ENCODE results near the gene EXOSC2.
"Not testable (repeated sequence)": the region's sequence is repeated elsewhere in the genome, so short reads cannot be mapped to it uniquely, and the experiment has no call there.

EXOSC2 gene

GRCh38 chr9:130667120-130667435 lies 26.5 kb upstream of the EXOSC2 start:
- in situ Hi-C loops (cut with MboI; ENCODE audit: low sequenced_read_pairs) = no loop called here

GRCh38 chr9:130668196-130668595 lies 25.4 kb upstream of the EXOSC2 start:
- in situ Hi-C loops (cut with MboI; ENCODE audit: low sequenced_read_pairs) = no loop called here

GRCh38 chr9:130668659-130669058 lies 24.9 kb upstream of the EXOSC2 start:
- in situ Hi-C loops (cut with MboI; ENCODE audit: low sequenced_read_pairs) = no loop called here

- in situ Hi-C loops (cut with MboI; ENCODE audit: low sequenced_read_pairs) = loop anchor here (10.0 kb wide), 1 partner anchor 205 kb away; no protein-coding TSS in a partner anchor
Measured at GRCh38 chr9:130669965-130670364, 23.6 kb upstream of the EXOSC2 start.

- in situ Hi-C loops (cut with MboI; ENCODE audit: low sequenced_read_pairs) = loop anchor here (10.0 kb wide), 1 partner anchor 206 kb away; no protein-coding TSS in a partner anchor
Measured at GRCh38 chr9:130670644-130671043, 22.9 kb upstream of the EXOSC2 start.

GRCh38 chr9:130672466-130672865 lies 21.1 kb upstream of the EXOSC2 start:
- in situ Hi-C loops (cut with MboI; ENCODE audit: low sequenced_read_pairs) = loop anchor here (10.0 kb wide), 1 partner anchor 208 kb away; no protein-coding TSS in a partner anchor

GRCh38 chr9:130672933-130673615 lies 20.5 kb upstream of the EXOSC2 start:
- in situ Hi-C loops (cut with MboI; ENCODE audit: low sequenced_read_pairs) = loop anchor here (10.0 kb wide), 1 partner anchor 208 kb away; no protein-coding TSS in a partner anchor

- in situ Hi-C loops (cut with MboI; ENCODE audit: low sequenced_read_pairs) = loop anchor here (10.0 kb wide), 1 partner anchor 211 kb away; no protein-coding TSS in a partner anchor
Measured at GRCh38 chr9:130675396-130675795, 18.2 kb upstream of the EXOSC2 start.

- in situ Hi-C loops (cut with MboI; ENCODE audit: low sequenced_read_pairs) = loop anchor here (10.0 kb wide), 1 partner anchor 212 kb away; no protein-coding TSS in a partner anchor
Measured at GRCh38 chr9:130677252-130677651, 16.3 kb upstream of the EXOSC2 start.

GRCh38 chr9:130680836-130681768 lies 12.5 kb upstream of the EXOSC2 start:
- in situ Hi-C loops (cut with MboI; ENCODE audit: low sequenced_read_pairs) = no loop called here

GRCh38 chr9:130681769-130682420 lies 11.7 kb upstream of the EXOSC2 start:
- in situ Hi-C loops (cut with MboI; ENCODE audit: low sequenced_read_pairs) = no loop called here

- in situ Hi-C loops (cut with MboI; ENCODE audit: low sequenced_read_pairs) = no loop called here
Measured at GRCh38 chr9:130682421-130683121, 11.0 kb upstream of the EXOSC2 start.

- in situ Hi-C loops (cut with MboI; ENCODE audit: low sequenced_read_pairs) = no loop called here
Measured at GRCh38 chr9:130685104-130685503, 8.5 kb upstream of the EXOSC2 start.

- in situ Hi-C loops (cut with MboI; ENCODE audit: low sequenced_read_pairs) = not testable (repeated sequence)
Measured at GRCh38 chr9:130685945-130686344, 7.6 kb upstream of the EXOSC2 start.

- in situ Hi-C loops (cut with MboI; ENCODE audit: low sequenced_read_pairs) = no loop called here
Measured at GRCh38 chr9:130687615-130688014, 6.0 kb upstream of the EXOSC2 start.

GRCh38 chr9:130688072-130688471 lies 5.5 kb upstream of the EXOSC2 start:
- in situ Hi-C loops (cut with MboI; ENCODE audit: low sequenced_read_pairs) = no loop called here

- in situ Hi-C loops (cut with MboI; ENCODE audit: low sequenced_read_pairs) = no loop called here
Measured at GRCh38 chr9:130689572-130689936, 4.0 kb upstream of the EXOSC2 start.

- in situ Hi-C loops (cut with MboI; ENCODE audit: low sequenced_read_pairs) = no loop called here
Measured at GRCh38 chr9:130689937-130690700, 3.5 kb upstream of the EXOSC2 start.

GRCh38 chr9:130692321-130692720 lies 1.3 kb upstream of the EXOSC2 start:
- in situ Hi-C loops (cut with MboI; ENCODE audit: low sequenced_read_pairs) = no loop called here

GRCh38 chr9:130693101-130693425 lies 517 bp upstream of the EXOSC2 start:
- in situ Hi-C loops (cut with MboI; ENCODE audit: low sequenced_read_pairs) = no loop called here
